ENCODE data around the gene LPP. TPM values are rescaled to one million over a fixed set of nuclear protein-coding genes. Genes with fewer than 3 reads are reported as not detected.

LPP gene
- total and polyA plus RNA-seq, 5 donors: 14.5 to 205 (median 159) TPM

GRCh38 chr3:188287762-188288505 lies 134.0 kb downstream of the LPP start:
- 46% methylated on average over 6 of the region's 6 CpGs for WGBS
- Histone ChIP-seq H3K27me3 (ENCODE audit: control insufficient read depth, insufficient read depth) (no peaks in the 10 kb centered on the region), H3K9me3 (ENCODE audit: control insufficient read depth, low read length) (no peaks in the 10 kb centered on the region), H3K27ac (ENCODE audit: low read length) (peak overlapping the region; percentile 80), H3K4me3 (ENCODE audit: low read length) (no peak overlapping the region), H3K4me1 (ENCODE audit: control insufficient read depth, insufficient read depth, low read length) (peaks cover 21% of the 10 kb centered on the region)
- peak; percentile 18 to 27 for ATAC-seq
- no peak for DNase-seq
- intact Hi-C loops (cut with DNase I): no loop called here

- Histone ChIP-seq H3K27ac (ENCODE audit: low read length) (no peak overlapping the region), H3K27me3 (ENCODE audit: control insufficient read depth, insufficient read depth) (no peaks in the 10 kb centered on the region), H3K9me3 (ENCODE audit: control insufficient read depth, low read length) (no peaks in the 10 kb centered on the region), H3K4me3 (ENCODE audit: low read length) (no peak overlapping the region), H3K4me1 (ENCODE audit: control insufficient read depth, insufficient read depth, low read length) (peaks cover 13% of the 10 kb centered on the region)
- intact Hi-C loops (cut with DNase I): loop anchor here in 1 of 4 donors (10.0 kb wide), 1 partner anchor 547 kb away; the partner anchor contains the start of gene BCL6
- no peak for ATAC-seq
- WGBS: 64% methylated on average over 1 of the region's 1 CpG
- DNase-seq: no peak
Measured at GRCh38 chr3:188292251-188292650, 138.3 kb downstream of the LPP start.

GRCh38 chr3:188292827-188293226 lies 138.9 kb downstream of the LPP start:
- Histone ChIP-seq H3K27me3 (ENCODE audit: control insufficient read depth, insufficient read depth) (no peaks in the 10 kb centered on the region), H3K4me1 (ENCODE audit: control insufficient read depth, insufficient read depth, low read length) (peaks cover 10% of the 10 kb centered on the region), H3K4me3 (ENCODE audit: low read length) (no peak overlapping the region), H3K27ac (ENCODE audit: low read length) (no peak overlapping the region), H3K9me3 (ENCODE audit: control insufficient read depth, low read length) (no peaks in the 10 kb centered on the region)
- ATAC-seq (no peak), DNase-seq (no peak)
- intact Hi-C loops (cut with DNase I): loop anchor here in 1 of 4 donors (10.0 kb wide), 1 partner anchor 548 kb away; the partner anchor contains the start of gene BCL6
- 95% methylated on average over 3 of the region's 3 CpGs for WGBS

GRCh38 chr3:188294113-188294512 lies 140.2 kb downstream of the LPP start:
- H3K9me3 ChIP-seq (ENCODE audit: control insufficient read depth, low read length): no peaks in the 10 kb centered on the region
- 91% methylated on average over 3 of the region's 3 CpGs for WGBS
- no peaks in the 10 kb centered on the region for H3K27me3 ChIP-seq (ENCODE audit: control insufficient read depth, insufficient read depth)
- ATAC-seq: no peak
- no peak overlapping the region for H3K4me3 ChIP-seq (ENCODE audit: low read length)
- H3K4me1 ChIP-seq (ENCODE audit: control insufficient read depth, insufficient read depth, low read length): peaks cover 10% of the 10 kb centered on the region
- H3K27ac ChIP-seq (ENCODE audit: low read length): no peak overlapping the region
- intact Hi-C loops (cut with DNase I): loop anchor here in 1 of 4 donors (10.0 kb wide), 1 partner anchor 549 kb away; the partner anchor contains the start of gene BCL6
- no peak for DNase-seq

- Histone ChIP-seq H3K4me3 (ENCODE audit: low read length) (no peak overlapping the region), H3K27ac (ENCODE audit: low read length) (peak overlapping the region; percentile 99), H3K27me3 (ENCODE audit: control insufficient read depth, insufficient read depth) (no peaks in the 10 kb centered on the region), H3K9me3 (ENCODE audit: control insufficient read depth, low read length) (no peaks in the 10 kb centered on the region), H3K4me1 (ENCODE audit: control insufficient read depth, insufficient read depth, low read length) (peaks cover 10% of the 10 kb centered on the region)
- peak; percentile 80 to 86 for ATAC-seq
- no peak for DNase-seq
- 38% methylated on average over 11 of the region's 11 CpGs for WGBS
- intact Hi-C loops (cut with DNase I): loop anchor here in 1 of 4 donors (10.0 kb wide), 1 partner anchor 550 kb away; the partner anchor contains the start of gene BCL6
Measured at GRCh38 chr3:188294823-188295487, 141.0 kb downstream of the LPP start.

GRCh38 chr3:188295876-188296275 lies 141.9 kb downstream of the LPP start:
- H3K27ac ChIP-seq (ENCODE audit: low read length): peak overlapping the region; percentile 99
- H3K27me3 ChIP-seq (ENCODE audit: control insufficient read depth, insufficient read depth): no peaks in the 10 kb centered on the region
- WGBS: 93% methylated on average over 3 of the region's 3 CpGs
- DNase-seq: no peak
- intact Hi-C loops (cut with DNase I): loop anchor here in 1 of 4 donors (10.0 kb wide), 1 partner anchor 551 kb away; the partner anchor contains the start of gene BCL6
- peaks cover 10% of the 10 kb centered on the region for H3K4me1 ChIP-seq (ENCODE audit: control insufficient read depth, insufficient read depth, low read length)
- H3K4me3 ChIP-seq (ENCODE audit: low read length): no peak overlapping the region
- ATAC-seq: no peak
- no peaks in the 10 kb centered on the region for H3K9me3 ChIP-seq (ENCODE audit: control insufficient read depth, low read length)

- H3K27ac ChIP-seq (ENCODE audit: low read length): peak overlapping the region; percentile 99
- no peak overlapping the region for H3K4me3 ChIP-seq (ENCODE audit: low read length)
- WGBS: 33% methylated on average over 5 of the region's 5 CpGs
- ATAC-seq (peak; percentile 83 to 85), DNase-seq (no peak)
- H3K9me3 ChIP-seq (ENCODE audit: control insufficient read depth, low read length): no peaks in the 10 kb centered on the region
- peaks cover 10% of the 10 kb centered on the region for H3K4me1 ChIP-seq (ENCODE audit: control insufficient read depth, insufficient read depth, low read length)
- no peaks in the 10 kb centered on the region for H3K27me3 ChIP-seq (ENCODE audit: control insufficient read depth, insufficient read depth)
- intact Hi-C loops (cut with DNase I): loop anchor here in 1 of 4 donors (10.0 kb wide), 1 partner anchor 552 kb away; the partner anchor contains the start of gene BCL6
Measured at GRCh38 chr3:188296761-188297612, 143.0 kb downstream of the LPP start.

GRCh38 chr3:188298585-188298984 lies 144.6 kb downstream of the LPP start:
- intact Hi-C loops (cut with DNase I): loop anchor here in 1 of 4 donors (10.0 kb wide), 1 partner anchor 554 kb away; the partner anchor contains the start of gene BCL6
- ATAC-seq: peak in 1 of 2 donors; percentile 35
- H3K9me3 ChIP-seq (ENCODE audit: control insufficient read depth, low read length): no peaks in the 10 kb centered on the region
- peaks cover 10% of the 10 kb centered on the region for H3K4me1 ChIP-seq (ENCODE audit: control insufficient read depth, insufficient read depth, low read length)
- no peak overlapping the region for H3K4me3 ChIP-seq (ENCODE audit: low read length)
- no peaks in the 10 kb centered on the region for H3K27me3 ChIP-seq (ENCODE audit: control insufficient read depth, insufficient read depth)
- no peak overlapping the region for H3K27ac ChIP-seq (ENCODE audit: low read length)
- no peak for DNase-seq
- WGBS: 69% methylated on average over 3 of the region's 3 CpGs

- 92% methylated on average over 11 of the region's 11 CpGs for WGBS
- intact Hi-C loops (cut with DNase I): loop anchor here in 1 of 4 donors (10.0 kb wide), 1 partner anchor 554 kb away; the partner anchor contains the start of gene BCL6
Measured at GRCh38 chr3:188299068-188299467, 145.1 kb downstream of the LPP start.

GRCh38 chr3:188299708-188300107 lies 145.8 kb downstream of the LPP start:
- 92% methylated on average over 2 of the region's 2 CpGs for WGBS
- Histone ChIP-seq H3K4me1 (ENCODE audit: control insufficient read depth, insufficient read depth, low read length) (peaks cover 9% of the 10 kb centered on the region), H3K27ac (ENCODE audit: low read length) (no peak overlapping the region), H3K9me3 (ENCODE audit: control insufficient read depth, low read length) (no peaks in the 10 kb centered on the region), H3K4me3 (ENCODE audit: low read length) (no peak overlapping the region), H3K27me3 (ENCODE audit: control insufficient read depth, insufficient read depth) (no peaks in the 10 kb centered on the region)
- DNase-seq (no peak), ATAC-seq (no peak)
- intact Hi-C loops (cut with DNase I): loop anchor here in 1 of 4 donors (10.0 kb wide), 1 partner anchor 555 kb away; the partner anchor contains the start of gene BCL6

More at GRCh38 chr3:188299068-188299467, 145.1 kb downstream of the LPP start:
- DNase-seq: no peak
- Histone ChIP-seq H3K9me3 (ENCODE audit: control insufficient read depth, low read length) (no peaks in the 10 kb centered on the region), H3K4me3 (ENCODE audit: low read length) (no peak overlapping the region), H3K27me3 (ENCODE audit: control insufficient read depth, insufficient read depth) (no peaks in the 10 kb centered on the region), H3K4me1 (ENCODE audit: control insufficient read depth, insufficient read depth, low read length) (peaks cover 10% of the 10 kb centered on the region), H3K27ac (ENCODE audit: low read length) (no peak overlapping the region)
- ATAC-seq: no peak
